Measurements from ENCODE around the gene MYO10. TPM values are rescaled to one million over a fixed set of nuclear protein-coding genes. Genes with fewer than 3 reads are reported as not detected.

The MYO10 gene
- total RNA-seq, 1 experiment from 2014 or later = 89.8 TPM

- peaks cover 63% of the 10 kb centered on the region for H3K27me3 Mint-ChIP-seq (ENCODE audit: low read depth)
- no peaks in the 10 kb centered on the region for H3K9me3 Mint-ChIP-seq
- H3K27ac Mint-ChIP-seq = no peak overlapping the region
- ATAC-seq = no peak
- no peaks in the 10 kb centered on the region; the same call in 1 of the 2 replicates for H3K36me3 Mint-ChIP-seq
- H3K4me3 Mint-ChIP-seq = no peak overlapping the region
- peaks cover 57% of the 10 kb centered on the region for H3K4me1 Mint-ChIP-seq
- POLR2A ChIA-PET = no interaction called here
- CTCF ChIA-PET = interaction anchor here (1.6 to 2.0 kb wide), 2 partner anchors 200 to 257 kb away, joined by 11 to 14 read pairs; no protein-coding TSS in a partner anchor
- TF ChIP-seq ELF4 (CRISPR knock-in tag; IDR thresholded peaks at IDR 0.05; ENCODE audit: low read depth) = no peak
- no peak for TF ChIP-seq ZNF416 (CRISPR knock-in tag; IDR thresholded peaks at IDR 0.05)
- TF ChIP-seq PRDM15 (CRISPR knock-in tag; IDR thresholded peaks at IDR 0.05) = no peak
- no peak for TF ChIP-seq ZNF281 (CRISPR knock-in tag; IDR thresholded peaks at IDR 0.05)
- no peak for TF ChIP-seq STAT6 (CRISPR knock-in tag; conservative IDR thresholded peaks at IDR 0.05; ENCODE audit: low read depth)
- no peak for TF ChIP-seq PREB (CRISPR knock-in tag; IDR thresholded peaks at IDR 0.05; ENCODE audit: borderline replicate concordance)
- no peak for TF ChIP-seq PRRX2 (CRISPR knock-in tag; IDR thresholded peaks at IDR 0.05)
- TF ChIP-seq ZNF138 (CRISPR knock-in tag; conservative IDR thresholded peaks at IDR 0.05) = no peak
- no peak for TF ChIP-seq AFF4 (CRISPR knock-in tag; IDR thresholded peaks at IDR 0.05; ENCODE audit: borderline replicate concordance)
- DNase-seq (ENCODE audit: low spot score) = no peak
Observed at GRCh38 chr5:16932401-16932800, 3.7 kb downstream of the MYO10 start.
